CD4-positive, alpha-beta T cell (primary cell): ENCODE measurements around the gene OSBPL3. TPM values are rescaled to one million over a fixed set of nuclear protein-coding genes. Genes with fewer than 3 reads are reported as not detected.

Experiments used
- ATAC-seq: fragments of 200-7000 bp; cut with Tn5 transposase; one replicate; pipeline ENCODE4 v1.10.0; 2022; ENCODE audit warnings: mild to moderate bottlenecking; ENCODE audit not compliant: poor library complexity
- CTCF ChIA-PET: fragments of 350-600 bp; sonication (Branson Sonifier 250); formaldehyde crosslinking; loops from one replicate; lab custom pipeline; 2021; ENCODE audit warnings: antibody characterized with exemption, inconsistent platforms; lab: Charles Lee
- POLR2A ChIA-PET: fragments of 350-600 bp; sonication (Branson Sonifier 250); formaldehyde crosslinking; loops from one replicate; lab custom pipeline; 2021; ENCODE audit warnings: antibody characterized with exemption, inconsistent platforms; lab: Charles Lee
- DNase-seq, 14 experiments: peaks; one replicate each; pipeline ENCODE4 v3.0.0-alpha.2; 2013 to 2020; ENCODE audit warnings: mixed read lengths in 2 of 14
- H3K27ac ChIP-seq, 2 donors: one replicate each; pipeline versions ENCODE4 v1.5.1 to v1.7.0; 2013; ENCODE audit warnings: low read length in 2 of 2, low read depth in 1 of 2, mild to moderate bottlenecking in 1 of 2
- H3K27me3 ChIP-seq, 2 experiments: 1 replicate in 1 of 2; 2 replicates in 1 of 2; pipeline versions ENCODE4 v1.6.1 to v1.7.0; 2013; ENCODE audit warnings: low read length in 2 of 2, control low read depth in 1 of 2, mild to moderate bottlenecking in 1 of 2, moderate library complexity in 1 of 2; ENCODE audit not compliant: insufficient read depth in 2 of 2, control insufficient read depth in 1 of 2
- H3K36me3 ChIP-seq: one replicate; pipeline ENCODE4 v1.6.1; 2013; ENCODE audit warnings: low read length, control low read depth; ENCODE audit not compliant: insufficient read depth
- H3K4me1 ChIP-seq: one replicate; pipeline ENCODE4 v1.6.1; 2013; ENCODE audit warnings: low read length, control low read depth; ENCODE audit not compliant: insufficient read depth
- H3K4me3 ChIP-seq: one replicate; pipeline ENCODE4 v1.5.1; 2013; ENCODE audit warnings: mild to moderate bottlenecking, low read length, moderate library complexity
- H3K9me3 ChIP-seq, 2 experiments: 1 replicate in 1 of 2; 2 replicates in 1 of 2; pipeline versions ENCODE4 v1.6.1 to v1.7.0; 2013; ENCODE audit warnings: low read length in 2 of 2, mild to moderate bottlenecking in 2 of 2, control low read depth in 1 of 2, moderate library complexity in 1 of 2; ENCODE audit not compliant: control insufficient read depth in 1 of 2, insufficient read depth in 1 of 2
- H3K27ac Mint-ChIP-seq: one replicate; pipeline ENCODE4 v1.8.0; 2020; ENCODE audit warnings: mixed read lengths
- H3K27me3 Mint-ChIP-seq: one replicate; pipeline ENCODE4 v1.8.0; 2021; ENCODE audit warnings: mixed read lengths
- H3K36me3 Mint-ChIP-seq: one replicate; pipeline ENCODE4 v1.8.0; 2021; ENCODE audit warnings: low read depth, mixed read lengths
- H3K4me1 Mint-ChIP-seq: one replicate; pipeline ENCODE4 v1.8.0; 2021; ENCODE audit warnings: low read depth, mixed read lengths
- H3K4me3 Mint-ChIP-seq: one replicate; pipeline ENCODE4 v1.8.0; 2020; ENCODE audit warnings: mild to moderate bottlenecking, mixed read lengths
- H3K9me3 Mint-ChIP-seq: one replicate; pipeline ENCODE4 v1.8.0; 2020; ENCODE audit warnings: mixed read lengths
- CTCF ChIP-seq: fragments of 200-600 bp; IDR thresholded peaks from one replicate; pipeline ENCODE4 v1.8.0; 2022; ENCODE audit warnings: antibody characterized with exemption, mild to moderate bottlenecking
- intact Hi-C, 2 experiments: fragments of 100-400 bp; cut with DNase I in 1 of 2; cut with micrococcal nuclease in 1 of 2; formaldehyde crosslinking; loops; one replicate each; pipeline versions ENCODE4 v1.15.1 to v1.9.0; 2023 to 2025; cut with DNase I, micrococcal nuclease
- total RNA-seq, 174 experiments: library from RNA in 2 of 174; stranded (reverse) in 2 of 174; gene quantifications; one replicate each; pipeline ENCODE4 v1.2.3 and lab custom pipeline; 2021 to 2026

The OSBPL3 gene
- total RNA-seq, 2 experiments from 2014 or later, result 25.4 to 25.9 TPM

DNA sequence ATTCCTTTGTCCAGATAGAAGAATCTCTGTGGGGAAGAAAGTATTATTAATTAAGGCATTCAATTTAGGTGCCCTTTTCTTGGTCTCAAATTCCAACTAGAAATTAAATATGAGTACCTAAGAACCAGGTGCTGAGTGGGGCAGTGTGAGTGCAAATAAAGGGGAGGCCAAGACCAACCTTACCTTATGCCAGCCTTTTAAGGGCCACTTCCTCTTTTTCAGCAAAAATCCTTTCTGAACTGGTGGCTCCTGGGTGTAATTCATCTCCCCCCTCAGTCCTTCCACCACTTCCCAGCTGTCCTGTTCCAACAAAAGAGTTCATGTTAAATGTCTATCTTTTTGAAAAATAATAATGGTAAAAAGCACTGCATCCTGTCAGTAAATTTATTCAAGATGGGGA is 108.2 kb downstream of the OSBPL3 start:
- ATAC-seq (no peak), DNase-seq (no peak)
- Mint-ChIP-seq H3K9me3 (no peaks in the 10 kb centered on the region), H3K4me3 (no peak overlapping the region), H3K4me1 (no peaks in the 10 kb centered on the region), H3K27me3 (no peaks in the 10 kb centered on the region), H3K36me3 (peaks cover 37% of the 10 kb centered on the region), H3K27ac (no peak overlapping the region)
- no peaks in the 10 kb centered on the region for H3K4me1 ChIP-seq
- no peaks in the 10 kb centered on the region for H3K27me3 ChIP-seq
- POLR2A ChIA-PET, result no interaction called here
- peaks cover 31% of the 10 kb centered on the region for H3K36me3 ChIP-seq
- no peak overlapping the region for H3K27ac ChIP-seq
- H3K9me3 ChIP-seq, result no peaks in the 10 kb centered on the region
- TF ChIP-seq CTCF, result no peak
- intact Hi-C loops, result no loop called here
- CTCF ChIA-PET, result no interaction called here
- no peak overlapping the region for H3K4me3 ChIP-seq

DNA sequence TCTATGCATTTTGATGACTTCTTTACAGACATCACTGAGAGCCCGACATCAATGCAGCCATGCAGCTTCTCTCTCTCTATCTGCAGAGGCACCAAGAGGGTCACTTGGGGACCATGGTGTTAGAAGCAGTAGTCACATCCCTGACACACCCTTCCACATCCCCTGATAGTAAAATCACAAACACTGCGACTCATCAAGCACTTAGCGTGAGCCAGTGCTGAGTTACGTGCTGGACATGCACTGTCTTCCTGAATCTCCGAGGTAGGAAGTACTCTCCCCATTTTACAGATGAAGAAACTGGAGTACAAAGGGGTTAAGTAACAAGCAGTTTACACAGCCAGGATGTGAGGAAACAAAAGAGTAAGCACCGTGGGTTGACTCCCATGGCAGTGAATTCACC is 109.2 kb downstream of the OSBPL3 start:
- POLR2A ChIA-PET, result no interaction called here
- no peak for TF ChIP-seq CTCF
- H3K27ac ChIP-seq, result no peak overlapping the region
- H3K9me3 ChIP-seq, result no peaks in the 10 kb centered on the region
- CTCF ChIA-PET, result no interaction called here
- peaks cover 46% of the 10 kb centered on the region for H3K36me3 Mint-ChIP-seq
- no peak for DNase-seq
- H3K27me3 Mint-ChIP-seq, result no peaks in the 10 kb centered on the region
- H3K27me3 ChIP-seq, result no peaks in the 10 kb centered on the region
- intact Hi-C loops, result no loop called here
- no peak for ATAC-seq
- H3K36me3 ChIP-seq, result peaks cover 31% of the 10 kb centered on the region
- no peaks in the 10 kb centered on the region for H3K4me1 Mint-ChIP-seq
- no peak overlapping the region for H3K4me3 ChIP-seq
- no peak overlapping the region for H3K27ac Mint-ChIP-seq
- no peaks in the 10 kb centered on the region for H3K9me3 Mint-ChIP-seq
- H3K4me1 ChIP-seq, result no peaks in the 10 kb centered on the region
- no peak overlapping the region for H3K4me3 Mint-ChIP-seq

GRCh38 chr7:24869572-24869971 is 110.4 kb downstream of the OSBPL3 start:
- Histone ChIP-seq H3K27ac (no peak overlapping the region), H3K4me3 (no peak overlapping the region), H3K36me3 (peaks cover 41% of the 10 kb centered on the region), H3K9me3 (no peaks in the 10 kb centered on the region), H3K4me1 (no peaks in the 10 kb centered on the region), H3K27me3 (no peaks in the 10 kb centered on the region)
- intact Hi-C loops, result no loop called here
- no peaks in the 10 kb centered on the region for H3K9me3 Mint-ChIP-seq
- H3K27ac Mint-ChIP-seq, result no peak overlapping the region
- no peaks in the 10 kb centered on the region for H3K4me1 Mint-ChIP-seq
- POLR2A ChIA-PET, result no interaction called here
- H3K27me3 Mint-ChIP-seq, result no peaks in the 10 kb centered on the region
- CTCF ChIA-PET, result no interaction called here
- TF ChIP-seq CTCF, result no peak
- H3K4me3 Mint-ChIP-seq, result no peak overlapping the region
- peaks cover 56% of the 10 kb centered on the region for H3K36me3 Mint-ChIP-seq
- DNase-seq, result no peak
- ATAC-seq, result no peak
